Esophagus squamous epithelium (tissue), 5 donors: Measurements from ENCODE around the gene KDM5D. TPM values are rescaled to one million over a fixed set of nuclear protein-coding genes. Genes with fewer than 3 reads are reported as not detected.

Experiments used
- DNase-seq: peaks from one replicate; lab custom pipeline; 2025; lab: John Stamatoyannopoulos, UW
- H3K27ac ChIP-seq, 4 donors: fragments of 200-600 bp; sonication (generic); one replicate each; pipeline ENCODE4 v1.5.1; 2016 to 2019; ENCODE audit warnings: mild to moderate bottlenecking in 1 of 4
- H3K27me3 ChIP-seq, 4 donors: fragments of 200-600 bp; sonication (generic); 1 replicate in 3 of 4; 2 replicates in 1 of 4; pipeline versions ENCODE4 v1.5.1 to v1.6.0; 2017 to 2021; ENCODE audit warnings: antibody characterized with exemption in 1 of 4
- H3K36me3 ChIP-seq, 3 donors: fragments of 200-600 bp; sonication (generic); one replicate each; pipeline ENCODE4 v1.5.1; 2016 to 2019
- H3K4me1 ChIP-seq, 3 donors: fragments of 200-600 bp; sonication (generic); one replicate each; pipeline ENCODE4 v1.5.1; 2017 to 2019
- H3K4me3 ChIP-seq, 4 donors: fragments of 200-600 bp; sonication (generic); 1 replicate in 3 of 4; 2 replicates in 1 of 4; pipeline ENCODE4 v1.5.1; 2016 to 2019; ENCODE audit warnings: mild to moderate bottlenecking in 2 of 4, moderate library complexity in 1 of 4
- H3K9me3 ChIP-seq, 3 donors: fragments of 200-600 bp; sonication (generic); one replicate each; pipeline ENCODE4 v1.5.1; 2016 to 2019
- CTCF ChIP-seq, 6 experiments: fragments of 450-650 bp in 4 of 6; fragments of 200-600 bp in 2 of 6; sonication (generic) in 2 of 6; IDR thresholded peaks; one replicate each; pipeline ENCODE4 v1.5.1; 2016 to 2019; ENCODE audit warnings: antibody characterized with exemption in 6 of 6, mild to moderate bottlenecking in 4 of 6, moderate library complexity in 4 of 6
- POLR2A ChIP-seq, 4 donors: fragments of 450-650 bp; IDR thresholded peaks; one replicate each; pipeline ENCODE4 v1.6.1; 2017; ENCODE audit warnings: antibody characterized with exemption in 4 of 4, mild to moderate bottlenecking in 4 of 4, moderate library complexity in 3 of 4
- WGBS, 2 donors: methylation state at CpG; one replicate each; pipeline ENCODE4 v1.1.5; 2018; 5-methylcytosine and 5-hydroxymethylcytosine counted together
- intact Hi-C: fragments of 100-400 bp; cut with DNase I; formaldehyde crosslinking; loops from one replicate; pipeline ENCODE4 v1.15.0; 2022
- total RNA-seq, 4 donors: library from RNA; depleted of rRNA; stranded (reverse); fragments of >200 nt; gene quantifications; one replicate each; pipeline ENCODE4 v1.1.0, GENCODE V29; 2016
- donor health status: DM: yes; HTN: yes; CAD: no.

KDM5D gene
- total RNA-seq, 4 donors from 2014 or later = 0.29 to 49.4 (median 25.5) TPM; not detected in 1

GRCh38 chrY:19717950-19718349, 26.6 kb downstream of the KDM5D start:
- DNase-seq = no peak
- Histone ChIP-seq H3K4me1 (no peaks in the 10 kb centered on the region), H3K36me3 (peaks cover 0 to 89% (median 0%) of the 10 kb centered on the region in 3 donors), H3K27ac (no peak overlapping the region), H3K27me3 (no peaks in the 10 kb centered on the region), H3K9me3 (no peaks in the 10 kb centered on the region), H3K4me3 (no peak overlapping the region)
- intact Hi-C loops = no loop called here
- TF ChIP-seq CTCF (IDR thresholded peaks at IDR 0.05) (no peak), POLR2A (IDR thresholded peaks at IDR 0.05) (no peak)

GRCh38 chrY:19717146-19717545, 27.4 kb downstream of the KDM5D start:
- Histone ChIP-seq H3K27me3 (no peaks in the 10 kb centered on the region), H3K36me3 (peaks cover 0 to 85% (median 0%) of the 10 kb centered on the region in 3 donors), H3K9me3 (no peaks in the 10 kb centered on the region), H3K27ac (no peak overlapping the region), H3K4me1 (no peaks in the 10 kb centered on the region), H3K4me3 (no peak overlapping the region)
- intact Hi-C loops = no loop called here
- no peak for DNase-seq
- TF ChIP-seq POLR2A (IDR thresholded peaks at IDR 0.05) (no peak), CTCF (IDR thresholded peaks at IDR 0.05) (no peak)
- WGBS, 2 donors = 67% methylated on average over 1 of the region's 3 CpGs; no CpG with 5 or more reads in 1 of the 2 donors

- no peaks in the 10 kb centered on the region for H3K9me3 ChIP-seq
- H3K27ac ChIP-seq = no peak overlapping the region
- no peak for TF ChIP-seq POLR2A (IDR thresholded peaks at IDR 0.05)
- TF ChIP-seq CTCF (IDR thresholded peaks at IDR 0.05) = no peak
- no peak for DNase-seq
- WGBS, 2 donors = 95% methylated on average over 5 of the region's 5 CpGs; no CpG with 5 or more reads in 1 of the 2 donors
- H3K27me3 ChIP-seq = no peaks in the 10 kb centered on the region
- peaks cover 0 to 88% (median 0%) of the 10 kb centered on the region in 3 donors for H3K36me3 ChIP-seq
- no peaks in the 10 kb centered on the region for H3K4me1 ChIP-seq
- intact Hi-C loops = no loop called here
- no peak overlapping the region for H3K4me3 ChIP-seq
These were observed 29.3 kb downstream of the KDM5D start for GRCh38 chrY:19715226-19715625.

- intact Hi-C loops = no loop called here
- WGBS, 2 donors = 98% methylated on average over 4 of the region's 4 CpGs; no CpG with 5 or more reads in 1 of the 2 donors
- DNase-seq = no peak
- no peak overlapping the region for H3K4me3 ChIP-seq
- no peak overlapping the region for H3K27ac ChIP-seq
- no peak for TF ChIP-seq POLR2A (IDR thresholded peaks at IDR 0.05)
- TF ChIP-seq CTCF (IDR thresholded peaks at IDR 0.05) = no peak
- H3K36me3 ChIP-seq = peaks cover 0 to 90% (median 0%) of the 10 kb centered on the region in 3 donors
- no peaks in the 10 kb centered on the region for H3K9me3 ChIP-seq
- H3K4me1 ChIP-seq = no peaks in the 10 kb centered on the region
- no peaks in the 10 kb centered on the region for H3K27me3 ChIP-seq
These were observed 31.1 kb downstream of the KDM5D start for GRCh38 chrY:19713430-19713829.

- Histone ChIP-seq H3K36me3 (peaks cover 0 to 100% (median 0%) of the 10 kb centered on the region in 3 donors), H3K4me3 (no peak overlapping the region), H3K4me1 (no peaks in the 10 kb centered on the region), H3K9me3 (no peaks in the 10 kb centered on the region), H3K27me3 (no peaks in the 10 kb centered on the region), H3K27ac (no peak overlapping the region)
- no peak for DNase-seq
- TF ChIP-seq CTCF (IDR thresholded peaks at IDR 0.05) (no peak), POLR2A (IDR thresholded peaks at IDR 0.05) (no peak)
- intact Hi-C loops = no loop called here
- WGBS, 2 donors = 92% methylated on average over 6 of the region's 14 CpGs; no CpG with 5 or more reads in 1 of the 2 donors
These were observed 38.3 kb downstream of the KDM5D start for GRCh38 chrY:19706273-19706672.
